Brain pericyte (primary cell): ENCODE results near the gene GSG1.
"Not testable (repeated sequence)": the region's sequence is repeated elsewhere in the genome, so short reads cannot be mapped to it uniquely, and the experiment has no call there.

Experiments
- DNase-seq: peaks from one replicate; pipeline ENCODE4 v3.0.0-alpha.2; 2012; ENCODE audit warnings: low read depth, low spot score

Gene GSG1

GRCh38 chr12:13062669-13063068 lies 40.8 kb downstream of the GSG1 start:
- no peak for DNase-seq

- no peak for DNase-seq
Observed at GRCh38 chr12:13061377-13061776, 42.1 kb downstream of the GSG1 start.

- no peak for DNase-seq
Observed at GRCh38 chr12:13060581-13060980, 42.9 kb downstream of the GSG1 start.

GRCh38 chr12:13053617-13054016 lies 49.9 kb downstream of the GSG1 start:
- DNase-seq: not testable (repeated sequence)

- DNase-seq: no peak
Observed at GRCh38 chr12:13052421-13052820, 51.0 kb downstream of the GSG1 start.

- DNase-seq: no peak
Observed at GRCh38 chr12:13049816-13050215, 53.7 kb downstream of the GSG1 start.

GRCh38 chr12:13046964-13047363 lies 56.5 kb downstream of the GSG1 start:
- no peak for DNase-seq

- no peak for DNase-seq
Observed at GRCh38 chr12:13045816-13046215, 57.7 kb downstream of the GSG1 start.

GRCh38 chr12:13044906-13045299 lies 58.6 kb downstream of the GSG1 start:
- DNase-seq: no peak

GRCh38 chr12:13044002-13044905 lies 59.2 kb downstream of the GSG1 start, which contains the start of gene FAM234B:
FAM234B (plus strand) TSS chr12:13044381; CDS start chr12:13044404, 23 bp downstream.
- no peak for DNase-seq

- no peak for DNase-seq
Observed at GRCh38 chr12:13042666-13043230, 60.7 kb downstream of the GSG1 start.

- DNase-seq: no peak
Observed at GRCh38 chr12:13041224-13041623, 62.2 kb downstream of the GSG1 start.

- no peak for DNase-seq
Observed at GRCh38 chr12:13039328-13039956, 64.0 kb downstream of the GSG1 start.

GRCh38 chr12:13038491-13039161 lies 64.8 kb downstream of the GSG1 start:
- no peak for DNase-seq

- DNase-seq: no peak
Observed at GRCh38 chr12:13036881-13037280, 66.6 kb downstream of the GSG1 start.

GRCh38 chr12:13035335-13035734 lies 68.1 kb downstream of the GSG1 start:
- DNase-seq: not testable (repeated sequence)
